ENCODE measurements around the gene SH3RF3.

The SH3RF3 gene

GRCh38 chr2:109201465-109202327 is 72.7 kb downstream of the SH3RF3 start:
- no peak for DNase-seq (ENCODE audit: low read depth, low spot score)

GRCh38 chr2:109202486-109202885 is 73.5 kb downstream of the SH3RF3 start:
- no peak for DNase-seq (ENCODE audit: low read depth, low spot score)

- DNase-seq (ENCODE audit: low read depth, low spot score) = no peak
These were observed 74.4 kb downstream of the SH3RF3 start for GRCh38 chr2:109203246-109204011.

GRCh38 chr2:109204412-109204811 is 75.4 kb downstream of the SH3RF3 start:
- no peak for DNase-seq (ENCODE audit: low read depth, low spot score)

GRCh38 chr2:109205447-109205846 is 76.4 kb downstream of the SH3RF3 start:
- no peak for DNase-seq (ENCODE audit: low read depth, low spot score)

- no peak for DNase-seq (ENCODE audit: low read depth, low spot score)
These were observed 77.7 kb downstream of the SH3RF3 start for GRCh38 chr2:109206569-109207146.

- DNase-seq (ENCODE audit: low read depth, low spot score) = no peak
These were observed 78.2 kb downstream of the SH3RF3 start for GRCh38 chr2:109207176-109207575.

- no peak for DNase-seq (ENCODE audit: low read depth, low spot score)
These were observed 79.3 kb downstream of the SH3RF3 start for GRCh38 chr2:109208071-109208950.

- DNase-seq (ENCODE audit: low read depth, low spot score) = no peak
These were observed 79.9 kb downstream of the SH3RF3 start for GRCh38 chr2:109208951-109209335.

GRCh38 chr2:109209412-109209811 is 80.4 kb downstream of the SH3RF3 start:
- no peak for DNase-seq (ENCODE audit: low read depth, low spot score)

- DNase-seq (ENCODE audit: low read depth, low spot score) = no peak
These were observed 80.9 kb downstream of the SH3RF3 start for GRCh38 chr2:109209941-109210340.

- no peak for DNase-seq (ENCODE audit: low read depth, low spot score)
These were observed 81.6 kb downstream of the SH3RF3 start for GRCh38 chr2:109210431-109211200.

GRCh38 chr2:109211315-109211714 is 82.3 kb downstream of the SH3RF3 start:
- no peak for DNase-seq (ENCODE audit: low read depth, low spot score)

GRCh38 chr2:109212836-109213563 is 84.0 kb downstream of the SH3RF3 start:
- no peak for DNase-seq (ENCODE audit: low read depth, low spot score)

- no peak for DNase-seq (ENCODE audit: low read depth, low spot score)
These were observed 84.8 kb downstream of the SH3RF3 start for GRCh38 chr2:109213646-109214433.

- no peak for DNase-seq (ENCODE audit: low read depth, low spot score)
These were observed 85.8 kb downstream of the SH3RF3 start for GRCh38 chr2:109214651-109215371.

GRCh38 chr2:109215866-109216265 is 86.9 kb downstream of the SH3RF3 start:
- no peak for DNase-seq (ENCODE audit: low read depth, low spot score)

- DNase-seq (ENCODE audit: low read depth, low spot score) = no peak
These were observed 87.3 kb downstream of the SH3RF3 start for GRCh38 chr2:109216332-109216731.

Data from activated naive CD8-positive, alpha-beta T cell treated with anti-CD3 and anti-CD28 coated beads, Interleukin-2, amount 50 U/mL, for 16 hours (primary cell).